NK-92 (cell line): Measurements from ENCODE around the gene SNX20.

Experiments used
- DNase-seq: peaks from one replicate; lab custom pipeline; 2025; ENCODE audit not compliant: unreplicated experiment; lab: John Stamatoyannopoulos, UW

SNX20 gene

GRCh38 chr16:50664270-50664669 is 16.8 kb downstream of the SNX20 start:
- no peak for DNase-seq

GRCh38 chr16:50662306-50662940 is 18.7 kb downstream of the SNX20 start:
- DNase-seq, result no peak

- no peak for DNase-seq
These were observed 21.3 kb downstream of the SNX20 start for GRCh38 chr16:50659806-50660205.

GRCh38 chr16:50657241-50657640 is 23.9 kb downstream of the SNX20 start:
- no peak for DNase-seq

- no peak for DNase-seq
These were observed 25.5 kb downstream of the SNX20 start for GRCh38 chr16:50655558-50656055.

GRCh38 chr16:50653633-50654519 is 27.2 kb downstream of the SNX20 start:
- DNase-seq, result no peak

- DNase-seq, result no peak
These were observed 28.2 kb downstream of the SNX20 start for GRCh38 chr16:50652836-50653425.

GRCh38 chr16:50651835-50652438 is 29.2 kb downstream of the SNX20 start:
- DNase-seq, result no peak

- no peak for DNase-seq
These were observed 34.8 kb downstream of the SNX20 start for GRCh38 chr16:50646345-50646744.

GRCh38 chr16:50645563-50646220 is 35.4 kb downstream of the SNX20 start:
- no peak for DNase-seq

GRCh38 chr16:50644729-50645128 is 36.4 kb downstream of the SNX20 start:
- no peak for DNase-seq

- DNase-seq, result no peak
These were observed 36.9 kb downstream of the SNX20 start for GRCh38 chr16:50644245-50644644.

- DNase-seq, result no peak
These were observed 37.9 kb downstream of the SNX20 start for GRCh38 chr16:50643192-50643591.

GRCh38 chr16:50642349-50642748 is 38.8 kb downstream of the SNX20 start:
- no peak for DNase-seq

GRCh38 chr16:50641818-50642187 is 39.3 kb downstream of the SNX20 start:
- no peak for DNase-seq

GRCh38 chr16:50640919-50641817 is 39.9 kb downstream of the SNX20 start:
- no peak for DNase-seq

GRCh38 chr16:50640391-50640790 is 40.7 kb downstream of the SNX20 start:
- no peak for DNase-seq

GRCh38 chr16:50638816-50639670 is 42.1 kb downstream of the SNX20 start:
- DNase-seq, result no peak
